Glutamatergic neuron (in vitro differentiated cells): ENCODE measurements around the gene DNAH9. TPM values are rescaled to one million over a fixed set of nuclear protein-coding genes. Genes with fewer than 3 reads are reported as not detected.

Experiments used
- DNase-seq: peaks from one replicate; pipeline ENCODE4 v3.0.0; 2022
- H3K27ac Mint-ChIP-seq: one replicate; pipeline ENCODE4 v1.8.0; 2020; ENCODE audit warnings: mild to moderate bottlenecking, mixed read lengths, inconsistent platforms; ENCODE audit not compliant: unreplicated experiment
- H3K27me3 Mint-ChIP-seq: one replicate; pipeline ENCODE4 v1.8.0; 2020; ENCODE audit warnings: mild to moderate bottlenecking, moderate library complexity, mixed read lengths, inconsistent platforms; ENCODE audit not compliant: unreplicated experiment
- H3K36me3 Mint-ChIP-seq: one replicate; pipeline ENCODE4 v1.8.0; 2020; ENCODE audit warnings: mild to moderate bottlenecking, mixed read lengths, inconsistent platforms; ENCODE audit not compliant: unreplicated experiment
- H3K4me1 Mint-ChIP-seq: one replicate; pipeline ENCODE4 v1.8.0; 2020; ENCODE audit warnings: mild to moderate bottlenecking, low read depth, mixed read lengths, inconsistent platforms; ENCODE audit not compliant: unreplicated experiment
- H3K4me3 Mint-ChIP-seq: one replicate; pipeline ENCODE4 v1.8.0; 2020; ENCODE audit warnings: mild to moderate bottlenecking, mixed read lengths, inconsistent platforms; ENCODE audit not compliant: unreplicated experiment
- H3K9me3 Mint-ChIP-seq: one replicate; pipeline ENCODE4 v1.8.0; 2020; ENCODE audit warnings: mild to moderate bottlenecking, moderate library complexity, mixed read lengths, inconsistent platforms; ENCODE audit not compliant: unreplicated experiment
- total RNA-seq: library from RNA; stranded (reverse); fragmentation: NEBNext Ultra II Directional; extraction: Animal tissue kit (Norgen Biotek cat#: 25700); gene quantifications from one replicate; pipeline ENCODE4 v1.2.1, GENCODE V29; 2021; ENCODE audit not compliant: unreplicated experiment
- TF ChIP-seq, protein P1 (sequence below): fragments of 200-600 bp; sonication (generic); IDR thresholded peaks from one replicate; pipeline ENCODE4 v1.5.0; 2021; ENCODE audit not compliant: partially characterized antibody, unreplicated experiment

DNAH9 gene
- total RNA-seq, 1 donor from 2014 or later = 0.86 TPM

DNA sequence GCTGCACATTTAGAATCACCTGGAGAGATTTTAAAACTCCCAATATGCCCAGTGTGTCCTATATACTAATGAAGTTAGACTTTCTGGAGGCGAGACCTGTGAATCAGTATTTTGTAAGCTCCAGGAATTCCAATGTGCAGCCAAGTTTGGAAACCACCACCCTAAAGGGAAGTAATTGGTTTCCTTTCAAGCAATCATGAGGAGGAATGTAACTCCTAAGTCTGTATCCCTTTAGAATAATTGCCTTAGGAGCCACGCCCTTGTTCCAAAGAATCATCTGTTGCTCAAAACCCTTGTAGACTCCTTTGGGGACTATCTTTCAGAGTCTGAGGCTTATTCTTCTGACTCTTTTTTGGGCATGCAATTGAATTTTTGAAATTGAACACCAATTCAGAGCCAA lies 84.4 kb downstream of the DNAH9 start:
- no peaks in the 10 kb centered on the region for H3K9me3 Mint-ChIP-seq
- peaks cover 2% of the 10 kb centered on the region for H3K27me3 Mint-ChIP-seq
- peaks cover 1% of the 10 kb centered on the region for H3K4me1 Mint-ChIP-seq
- no peaks in the 10 kb centered on the region for H3K36me3 Mint-ChIP-seq
- DNase-seq = no peak
- no peak overlapping the region for H3K27ac Mint-ChIP-seq
- no peak overlapping the region for H3K4me3 Mint-ChIP-seq
- TF ChIP-seq, protein P1, sequence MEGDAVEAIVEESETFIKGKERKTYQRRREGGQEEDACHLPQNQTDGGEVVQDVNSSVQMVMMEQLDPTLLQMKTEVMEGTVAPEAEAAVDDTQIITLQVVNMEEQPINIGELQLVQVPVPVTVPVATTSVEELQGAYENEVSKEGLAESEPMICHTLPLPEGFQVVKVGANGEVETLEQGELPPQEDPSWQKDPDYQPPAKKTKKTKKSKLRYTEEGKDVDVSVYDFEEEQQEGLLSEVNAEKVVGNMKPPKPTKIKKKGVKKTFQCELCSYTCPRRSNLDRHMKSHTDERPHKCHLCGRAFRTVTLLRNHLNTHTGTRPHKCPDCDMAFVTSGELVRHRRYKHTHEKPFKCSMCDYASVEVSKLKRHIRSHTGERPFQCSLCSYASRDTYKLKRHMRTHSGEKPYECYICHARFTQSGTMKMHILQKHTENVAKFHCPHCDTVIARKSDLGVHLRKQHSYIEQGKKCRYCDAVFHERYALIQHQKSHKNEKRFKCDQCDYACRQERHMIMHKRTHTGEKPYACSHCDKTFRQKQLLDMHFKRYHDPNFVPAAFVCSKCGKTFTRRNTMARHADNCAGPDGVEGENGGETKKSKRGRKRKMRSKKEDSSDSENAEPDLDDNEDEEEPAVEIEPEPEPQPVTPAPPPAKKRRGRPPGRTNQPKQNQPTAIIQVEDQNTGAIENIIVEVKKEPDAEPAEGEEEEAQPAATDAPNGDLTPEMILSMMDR = no peak

DNA sequence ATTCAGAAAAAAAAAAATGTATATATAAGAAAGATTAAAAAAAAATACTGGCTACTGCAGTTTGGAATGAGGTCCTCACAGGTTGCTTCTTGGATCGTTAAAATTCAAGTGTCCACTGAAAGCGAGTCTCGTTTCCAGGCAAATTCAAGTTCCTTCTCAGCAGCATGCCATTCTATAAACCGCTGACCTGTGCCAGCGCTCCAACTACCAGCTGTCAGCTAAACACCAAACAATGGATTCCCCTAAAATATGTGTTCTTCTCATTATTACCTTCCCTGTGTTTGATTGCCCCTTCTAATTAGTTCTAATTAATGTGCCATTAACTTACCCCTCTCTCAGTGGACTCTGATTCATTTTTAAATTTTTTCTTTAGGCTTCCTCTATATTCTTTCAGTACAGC lies 92.4 kb downstream of the DNAH9 start:
- DNase-seq = no peak
- TF ChIP-seq, protein P1 = no peak
- H3K27me3 Mint-ChIP-seq = peaks cover 1% of the 10 kb centered on the region
- H3K4me1 Mint-ChIP-seq = peaks cover 3% of the 10 kb centered on the region
- H3K4me3 Mint-ChIP-seq = no peak overlapping the region
- H3K9me3 Mint-ChIP-seq = peaks cover 4% of the 10 kb centered on the region
- H3K36me3 Mint-ChIP-seq = no peaks in the 10 kb centered on the region
- no peak overlapping the region for H3K27ac Mint-ChIP-seq

DNA sequence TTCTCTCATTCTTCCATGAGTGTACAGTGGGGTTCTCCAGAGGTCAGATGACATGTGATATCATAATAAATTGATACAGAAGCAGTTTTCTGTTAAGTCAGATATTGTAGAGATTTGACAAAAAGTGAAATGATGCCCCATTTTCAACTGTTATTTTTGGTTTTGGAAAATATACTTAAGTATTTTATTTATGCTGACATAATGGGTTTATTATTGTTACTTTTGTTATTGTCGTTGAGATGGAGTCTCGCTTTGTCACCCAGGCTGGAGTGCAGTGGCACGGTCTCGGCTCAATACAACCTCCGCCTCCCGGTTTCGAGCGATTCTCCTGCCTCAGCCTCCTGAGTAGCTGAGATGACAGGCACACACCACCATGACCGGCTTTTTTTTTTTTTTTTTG lies 94.4 kb downstream of the DNAH9 start:
- Mint-ChIP-seq H3K9me3 (peaks cover 4% of the 10 kb centered on the region), H3K27ac (no peak overlapping the region), H3K27me3 (peaks cover 1% of the 10 kb centered on the region), H3K4me3 (no peak overlapping the region), H3K4me1 (peaks cover 1% of the 10 kb centered on the region), H3K36me3 (no peaks in the 10 kb centered on the region)
- DNase-seq = no peak
- TF ChIP-seq, protein P1 = no peak

DNA sequence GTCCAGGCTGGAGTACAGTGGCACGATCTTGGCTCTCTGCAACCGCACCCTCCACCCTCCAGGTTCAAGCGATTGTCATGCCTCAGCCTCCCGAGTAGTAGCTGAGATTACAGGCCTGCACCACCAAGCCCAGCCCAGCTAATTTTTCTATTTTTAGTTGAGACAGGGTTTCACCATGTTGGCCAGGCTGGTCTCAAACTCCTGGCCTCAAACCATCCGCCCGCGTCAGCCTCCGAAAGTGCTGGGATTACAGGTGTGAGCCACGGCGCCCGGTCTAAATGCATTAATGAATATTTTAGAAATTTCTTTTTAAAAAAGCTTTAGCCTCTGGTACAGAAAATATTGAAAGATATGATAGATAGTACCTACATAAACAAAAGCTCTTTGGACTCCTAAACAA lies 95.0 kb downstream of the DNAH9 start:
- H3K9me3 Mint-ChIP-seq = peaks cover 1% of the 10 kb centered on the region

DNA sequence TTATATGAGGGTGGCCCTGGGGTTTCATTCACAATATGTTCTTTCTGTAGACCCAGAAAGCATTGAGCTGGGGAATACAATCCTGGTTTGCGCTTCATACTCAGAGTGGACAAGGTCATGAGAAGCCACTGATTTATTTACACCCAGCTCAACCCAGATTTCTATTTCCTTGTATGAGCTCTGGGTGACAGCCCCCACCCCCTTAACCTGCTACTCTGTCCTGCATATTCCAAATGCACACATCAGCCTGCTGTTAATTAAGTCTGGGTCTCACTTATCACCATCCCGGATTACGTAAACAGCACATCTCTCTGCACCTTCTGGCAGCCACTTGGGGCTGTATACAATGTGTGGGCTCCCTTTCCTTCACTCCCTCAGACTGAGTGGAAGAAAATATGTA lies 102.4 kb downstream of the DNAH9 start:
- Mint-ChIP-seq H3K4me1 (peaks cover 4% of the 10 kb centered on the region), H3K4me3 (no peak overlapping the region), H3K36me3 (no peaks in the 10 kb centered on the region), H3K27ac (no peak overlapping the region), H3K27me3 (peaks cover 1% of the 10 kb centered on the region), H3K9me3 (peaks cover 2% of the 10 kb centered on the region)
- no peak for DNase-seq
- TF ChIP-seq, protein P1 = no peak

More for the DNA sequence above, 95.0 kb downstream of the DNAH9 start:
- DNase-seq = no peak
- TF ChIP-seq, protein P1 = no peak
- Mint-ChIP-seq H3K36me3 (no peaks in the 10 kb centered on the region), H3K27me3 (no peaks in the 10 kb centered on the region), H3K27ac (no peak overlapping the region), H3K4me3 (no peak overlapping the region), H3K4me1 (peaks cover 1% of the 10 kb centered on the region)
